Gastroesophageal sphincter (tissue), 3 donors: ENCODE measurements around the gene RMI1.

Experiments used
- CTCF ChIP-seq, 4 experiments: fragments of 200-600 bp in 2 of 4; fragments of 450-650 bp in 2 of 4; sonication (generic) in 1 of 4; IDR thresholded peaks; one replicate each; pipeline ENCODE4 v1.5.1; 2017 to 2019; ENCODE audit warnings: antibody characterized with exemption in 4 of 4, mild to moderate bottlenecking in 2 of 4, moderate library complexity in 2 of 4
- POLR2A ChIP-seq, 2 donors: fragments of 450-650 bp; IDR thresholded peaks; one replicate each; pipeline ENCODE4 v1.6.1; 2017; ENCODE audit warnings: antibody characterized with exemption in 2 of 2, mild to moderate bottlenecking in 2 of 2, moderate library complexity in 1 of 2

- TF ChIP-seq CTCF (IDR thresholded peaks at IDR 0.05) (no peak), POLR2A (IDR thresholded peaks at IDR 0.05) (no peak)
Measured at GRCh38 chr9:83964973-83965349, 15.6 kb upstream of the RMI1 start.
